ENCODE results near the gene RAB3A.
"Not testable (repeated sequence)": the region's sequence is repeated elsewhere in the genome, so short reads cannot be mapped to it uniquely, and the experiment has no call there.

The RAB3A gene

GRCh38 chr19:18223860-18224524 lies 20.1 kb upstream of the RAB3A start:
- DNase-seq: peak in 1 of 5 experiments; percentile 34

DNA sequence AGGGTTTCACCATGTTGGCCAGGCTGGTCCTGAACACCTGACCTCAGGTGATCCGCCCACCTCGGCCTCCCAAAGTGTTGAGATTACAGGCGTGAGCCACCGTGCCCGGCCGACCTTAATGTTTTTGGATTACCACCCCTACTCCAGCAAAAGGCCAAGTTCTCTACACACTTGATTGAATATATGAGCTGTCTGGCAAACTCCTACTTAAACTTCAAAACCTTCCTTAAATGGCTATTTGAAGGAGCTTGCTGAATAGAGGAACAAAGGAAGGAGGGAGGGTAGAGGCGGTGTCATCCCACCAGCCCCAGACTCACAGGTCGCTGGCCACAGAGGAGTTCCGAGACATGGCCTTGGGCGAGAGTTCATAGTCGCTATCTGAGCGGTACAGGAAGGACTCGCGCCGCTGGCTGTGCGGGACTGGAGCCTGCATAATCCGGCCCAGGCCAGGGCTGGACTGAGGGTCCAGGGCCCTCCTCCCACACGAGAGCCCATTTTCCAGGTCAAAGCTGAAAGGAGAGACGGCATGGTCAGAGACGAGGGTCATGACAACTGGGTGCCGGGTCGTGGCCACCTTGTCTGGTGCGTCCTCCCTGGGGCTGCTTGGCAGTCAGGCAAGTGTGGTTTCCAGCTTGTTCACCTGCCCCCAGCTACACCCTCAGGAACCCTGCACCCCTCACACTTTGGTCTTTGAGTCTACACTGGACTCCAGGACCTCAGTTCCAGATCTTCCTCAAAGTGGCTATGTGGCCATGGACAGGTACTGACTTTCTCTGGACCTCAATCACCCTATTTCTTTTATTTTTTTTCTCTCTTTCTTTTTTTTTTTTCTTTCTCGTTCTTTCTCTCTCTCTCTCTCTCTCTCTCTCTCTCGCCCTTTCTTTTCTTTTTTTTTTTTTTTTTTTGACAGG lies 18.2 kb upstream of the RAB3A start:
- no peak for DNase-seq

- DNase-seq: no peak
These were observed 16.9 kb upstream of the RAB3A start for GRCh38 chr19:18220632-18221275.

GRCh38 chr19:18219911-18220631 lies 16.2 kb upstream of the RAB3A start:
- DNase-seq: no peak

- no peak for DNase-seq
These were observed 14.8 kb upstream of the RAB3A start for GRCh38 chr19:18218600-18218999.

GRCh38 chr19:18218159-18218558 lies 14.3 kb upstream of the RAB3A start:
- DNase-seq: no peak

- DNase-seq: no peak
These were observed 12.9 kb upstream of the RAB3A start for GRCh38 chr19:18216789-18217188.

GRCh38 chr19:18214779-18215433 lies 11.1 kb upstream of the RAB3A start:
- no peak for DNase-seq

GRCh38 chr19:18211683-18212082 lies 7.8 kb upstream of the RAB3A start:
- DNase-seq: no peak

DNA sequence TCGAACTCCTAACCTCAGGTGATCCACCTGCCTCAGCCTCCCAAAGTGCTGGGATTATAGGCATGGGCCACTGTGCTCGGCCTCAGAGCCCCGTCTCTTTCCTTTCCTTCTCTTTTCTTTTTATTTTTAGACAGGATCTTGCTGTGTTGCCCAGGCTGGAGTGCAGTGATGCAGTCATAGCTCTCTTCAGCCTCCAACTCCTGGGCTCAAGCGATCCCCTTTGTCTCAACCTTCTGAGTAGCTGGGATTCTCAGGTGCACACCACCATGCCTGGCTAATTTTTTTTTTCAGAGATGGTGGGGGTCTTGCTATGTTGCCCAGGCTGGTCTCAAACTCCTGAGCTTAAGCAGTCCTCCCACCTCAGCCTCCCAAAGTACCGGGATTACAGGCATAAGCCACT lies 6.1 kb upstream of the RAB3A start:
- DNase-seq: not testable (repeated sequence)

GRCh38 chr19:18208098-18208951 lies 4.5 kb upstream of the RAB3A start:
- peak in 4 of 5 experiments; percentile 35 to 46 (median 38) for DNase-seq

GRCh38 chr19:18206018-18206417 lies 2.2 kb upstream of the RAB3A start:
- DNase-seq: no peak

DNA sequence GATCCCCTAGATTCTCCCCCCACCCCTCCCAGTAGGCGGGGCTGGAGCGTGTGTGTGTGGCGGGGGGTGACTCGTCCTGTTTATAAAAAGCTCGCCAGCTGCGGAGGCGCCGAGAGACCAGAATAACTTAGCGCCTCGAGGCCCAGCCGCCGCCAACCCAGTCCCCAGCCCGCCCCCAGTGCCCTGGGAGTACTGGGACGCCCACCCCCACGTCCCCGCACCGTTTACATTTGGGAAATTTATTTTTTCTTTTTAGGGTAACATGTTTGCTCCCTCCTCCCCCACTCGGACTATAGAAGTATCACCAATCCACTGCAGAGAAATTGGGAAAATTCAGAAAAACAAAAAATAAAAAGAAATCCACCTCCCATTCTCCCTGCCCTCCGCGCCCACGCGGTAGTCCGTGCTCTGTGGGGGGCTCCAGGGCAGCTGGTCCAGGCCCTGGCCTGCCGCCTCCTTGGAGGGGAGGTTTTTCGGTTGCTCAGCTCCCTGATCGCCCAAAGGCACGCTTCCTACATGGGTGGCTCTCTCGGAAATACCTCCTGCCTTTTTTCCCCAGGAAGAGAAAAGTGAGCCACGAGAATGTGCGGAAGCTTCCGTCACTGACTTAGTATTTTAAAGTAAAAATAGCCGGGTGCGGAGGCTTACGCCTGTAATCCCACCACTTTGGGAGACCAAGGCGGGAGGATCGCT lies 1.5 kb upstream of the RAB3A start:
- DNase-seq: peak in 3 of 5 experiments; percentile 23 to 70 (median 24)

GRCh38 chr19:18204394-18205199 lies 755 bp upstream of the RAB3A start:
- DNase-seq: peak in 1 of 5 experiments; percentile 26

DNA sequence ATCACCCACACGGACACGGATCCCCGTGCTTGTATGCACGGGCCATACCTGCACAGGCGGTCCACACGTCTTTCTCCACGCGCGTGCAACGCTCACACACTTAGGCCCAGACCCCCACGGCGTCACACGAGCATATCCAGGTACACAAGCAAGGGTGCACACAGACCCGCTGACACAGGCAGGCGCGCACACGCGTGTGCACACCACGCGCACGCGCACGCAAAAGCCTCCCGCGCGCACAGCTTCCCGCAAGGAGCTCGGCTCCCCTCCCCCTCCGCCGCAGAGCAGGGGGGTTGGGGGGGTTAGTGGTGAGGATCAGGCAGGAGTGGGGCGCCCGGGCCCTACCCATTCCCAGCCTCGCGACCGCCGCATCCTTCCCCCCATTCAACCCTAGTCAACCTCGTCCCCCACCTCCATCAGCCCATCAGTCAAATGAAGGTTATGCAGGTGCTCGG lies 407 bp downstream of the RAB3A start:
- peak in 2 of 5 experiments; percentile 48 to 79 for DNase-seq

GRCh38 chr19:18202778-18203407 lies 949 bp downstream of the RAB3A start:
- peak in 1 of 5 experiments; percentile 35 for DNase-seq

DNA sequence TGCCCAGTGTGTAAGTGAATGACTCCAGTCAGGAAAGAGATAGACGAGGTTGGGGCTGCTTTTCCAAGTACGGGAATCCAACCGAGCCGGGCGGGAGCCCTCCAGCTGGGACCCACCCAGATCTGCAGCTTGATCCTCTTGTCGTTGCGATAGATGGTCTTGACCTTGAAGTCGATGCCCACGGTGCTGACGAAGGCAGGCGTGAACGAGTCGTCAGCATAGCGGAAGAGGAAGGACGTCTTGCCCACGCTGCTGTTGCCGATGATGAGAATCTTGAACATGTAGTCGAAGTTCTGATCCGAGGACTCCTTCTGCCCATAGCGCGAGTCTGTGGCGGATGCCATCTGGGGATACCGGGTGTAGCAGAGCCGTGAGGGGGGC lies 1.5 kb downstream of the RAB3A start:
- DNase-seq: no peak

DNA sequence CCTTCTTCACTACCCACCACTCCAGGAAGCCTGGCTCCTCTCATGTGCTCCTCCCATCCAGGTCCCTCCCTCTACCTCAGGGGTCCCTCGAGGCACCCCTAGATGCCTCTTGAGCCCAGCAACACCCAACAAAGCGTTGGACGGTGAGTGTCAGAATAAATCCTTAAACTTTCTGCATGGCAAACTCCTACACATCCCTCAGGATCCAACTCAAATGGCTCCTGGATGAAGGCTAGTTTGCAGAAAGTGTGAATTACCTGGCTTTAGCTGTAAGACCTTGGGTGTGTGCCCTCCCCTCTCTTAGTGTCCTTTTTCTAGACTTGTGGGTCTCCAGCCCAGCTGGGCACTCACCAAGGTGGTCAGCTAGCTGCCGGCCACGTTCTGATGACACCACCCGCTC lies 5.5 kb downstream of the RAB3A start:
- DNase-seq: no peak

DNA sequence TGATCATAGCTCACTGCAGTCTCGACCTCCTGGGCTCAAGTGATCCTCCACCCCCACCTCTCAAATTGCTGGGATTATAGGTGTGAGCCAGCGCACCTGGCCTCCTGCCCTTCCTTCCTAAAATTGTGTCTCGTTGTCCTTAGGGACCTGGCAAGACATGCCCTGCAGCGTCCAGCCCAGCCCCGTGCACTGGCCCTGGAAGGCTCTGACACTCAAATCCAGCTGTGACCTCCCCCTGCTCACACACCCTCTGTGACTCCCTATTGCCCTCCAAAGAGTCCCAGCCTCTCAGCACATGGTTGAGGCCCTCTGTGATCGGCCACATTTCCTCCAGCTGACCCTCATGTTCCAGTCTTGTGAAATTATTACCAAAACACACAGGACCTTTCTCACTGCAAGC lies 5.9 kb downstream of the RAB3A start:
- no peak for DNase-seq

Data from T-helper 2 cell (primary cell).